Panc1 (cell line): ENCODE measurements around the gene WDR64. TPM values are rescaled to one million over a fixed set of nuclear protein-coding genes. Genes with fewer than 3 reads are reported as not detected.

Source experiments
- ATAC-seq: fragments of 200-7000 bp; cut with Tn5 transposase; 2 replicates; pipeline ENCODE4 v1.9.1; 2020; ENCODE audit warnings: mild to moderate bottlenecking, moderate library complexity
- BruUV-seq: library from RNA; stranded (reverse); fragments of 400-500 nt; replicated peaks from 2 replicates; lab custom pipeline; 2021; lab: Mats Ljungman, UMichigan
- CTCF ChIA-PET: fragments of 300-600 bp; sonication (Branson Sonifier 250); formaldehyde crosslinking; loops from one replicate; lab custom pipeline; 2022; ENCODE audit warnings: antibody characterized with exemption; lab: Charles Lee
- POLR2A ChIA-PET: fragments of 300-600 bp; sonication (Branson Sonifier 250); formaldehyde crosslinking; loops from one replicate; lab custom pipeline; 2022; ENCODE audit warnings: antibody characterized with exemption; lab: Charles Lee
- DNase-seq: peaks from one replicate; pipeline ENCODE4 v3.0.0-alpha.2; 2010; ENCODE audit warnings: low read depth, low spot score
- H3K27ac ChIP-seq: 2 replicates; pipeline ENCODE4 v1.5.1; 2011; ENCODE audit warnings: mild to moderate bottlenecking, low read length, inconsistent platforms
- H3K27me3 ChIP-seq: fragments of 200-500 bp; sonication (Bioruptor generic); 2 replicates; pipeline ENCODE4 v1.6.0; 2014; ENCODE audit warnings: low read length, inconsistent platforms; ENCODE audit not compliant: control insufficient read depth, insufficient read depth
- H3K36me3 ChIP-seq: fragments of 200-500 bp; sonication (Bioruptor generic); 2 replicates; pipeline ENCODE4 v1.5.1; 2014; ENCODE audit warnings: inconsistent platforms, mild to moderate bottlenecking, low read length, moderate library complexity; ENCODE audit not compliant: control insufficient read depth, insufficient read depth
- H3K4me1 ChIP-seq: 2 replicates; pipeline ENCODE4 v1.5.1; 2011; ENCODE audit warnings: inconsistent platforms, mild to moderate bottlenecking, low read length, moderate library complexity; ENCODE audit not compliant: control insufficient read depth, insufficient read depth
- H3K4me3 ChIP-seq, 2 experiments: 2 replicates each; pipeline ENCODE4 v1.5.1; 2011 to 2012; ENCODE audit warnings: low read depth in 2 of 2, low read length in 2 of 2, mild to moderate bottlenecking in 2 of 2, inconsistent platforms in 1 of 2, moderate library complexity in 1 of 2
- H3K9me3 ChIP-seq: fragments of 200-500 bp; sonication (Bioruptor generic); 2 replicates; pipeline ENCODE4 v1.5.1; 2014; ENCODE audit warnings: low read depth, mild to moderate bottlenecking, inconsistent platforms, low read length, moderate library complexity; ENCODE audit not compliant: control insufficient read depth, insufficient read depth
- POLR2AphosphoS5 ChIP-seq: IDR thresholded peaks from 2 replicates; pipeline ENCODE4 v1.6.1; 2012; ENCODE audit warnings: mild to moderate bottlenecking, low read depth, low read length, moderate library complexity
- SIN3A ChIP-seq: IDR thresholded peaks from 2 replicates; pipeline ENCODE4 v1.6.1; 2012; ENCODE audit warnings: low read depth, mild to moderate bottlenecking, low read length, moderate library complexity, borderline replicate concordance; ENCODE audit not compliant: insufficient read depth
- TCF7L2 ChIP-seq: IDR thresholded peaks from 2 replicates; pipeline ENCODE4 v1.6.1; 2011; ENCODE audit warnings: mild to moderate bottlenecking, low read depth, low read length, inconsistent platforms
- in situ Hi-C: cut with HindIII; loops from 2 replicates; pipeline ENCODE4 v1.10.0; 2016; ENCODE audit warnings: low sequenced_read_pairs, low pct_unique_long_range_greater_than_20kb
- intact Hi-C: fragments of 100-400 bp; cut with micrococcal nuclease; formaldehyde crosslinking; loops from one replicate; pipeline ENCODE4 v1.10.0; 2022; ENCODE audit not compliant: unreplicated experiment
- total RNA-seq: library from RNA; stranded (reverse); gene quantifications from one replicate; pipeline ENCODE4 v1.2.1, GENCODE V29; 2021; ENCODE audit not compliant: unreplicated experiment
- TF ChIP-seq, protein P1 (sequence below), 2 experiments: IDR thresholded peaks; 2 replicates each; pipeline ENCODE4 v1.6.1; 2011 to 2012; ENCODE audit warnings: low read depth in 2 of 2, control low read depth in 1 of 2, low read length in 1 of 2, mild to moderate bottlenecking in 1 of 2, moderate library complexity in 1 of 2; ENCODE audit not compliant: insufficient read depth in 1 of 2
- TF ChIP-seq, protein P2 (sequence below): fragments of 450-650 bp; IDR thresholded peaks from 2 replicates; pipeline ENCODE4 v1.5.1; 2017; ENCODE audit warnings: mild to moderate bottlenecking

WDR64 gene
- total RNA-seq, 1 experiment from 2014 or later: not detected

- Histone ChIP-seq H3K27ac (no peak overlapping the region), H3K36me3 (no peaks in the 10 kb centered on the region), H3K9me3 (no peaks in the 10 kb centered on the region), H3K4me3 (no peak overlapping the region), H3K4me1 (no peaks in the 10 kb centered on the region), H3K27me3 (no peaks in the 10 kb centered on the region)
- TF ChIP-seq POLR2AphosphoS5 (no peak), TCF7L2 (no peak), SIN3A (no peak)
- TF ChIP-seq, protein P1, sequence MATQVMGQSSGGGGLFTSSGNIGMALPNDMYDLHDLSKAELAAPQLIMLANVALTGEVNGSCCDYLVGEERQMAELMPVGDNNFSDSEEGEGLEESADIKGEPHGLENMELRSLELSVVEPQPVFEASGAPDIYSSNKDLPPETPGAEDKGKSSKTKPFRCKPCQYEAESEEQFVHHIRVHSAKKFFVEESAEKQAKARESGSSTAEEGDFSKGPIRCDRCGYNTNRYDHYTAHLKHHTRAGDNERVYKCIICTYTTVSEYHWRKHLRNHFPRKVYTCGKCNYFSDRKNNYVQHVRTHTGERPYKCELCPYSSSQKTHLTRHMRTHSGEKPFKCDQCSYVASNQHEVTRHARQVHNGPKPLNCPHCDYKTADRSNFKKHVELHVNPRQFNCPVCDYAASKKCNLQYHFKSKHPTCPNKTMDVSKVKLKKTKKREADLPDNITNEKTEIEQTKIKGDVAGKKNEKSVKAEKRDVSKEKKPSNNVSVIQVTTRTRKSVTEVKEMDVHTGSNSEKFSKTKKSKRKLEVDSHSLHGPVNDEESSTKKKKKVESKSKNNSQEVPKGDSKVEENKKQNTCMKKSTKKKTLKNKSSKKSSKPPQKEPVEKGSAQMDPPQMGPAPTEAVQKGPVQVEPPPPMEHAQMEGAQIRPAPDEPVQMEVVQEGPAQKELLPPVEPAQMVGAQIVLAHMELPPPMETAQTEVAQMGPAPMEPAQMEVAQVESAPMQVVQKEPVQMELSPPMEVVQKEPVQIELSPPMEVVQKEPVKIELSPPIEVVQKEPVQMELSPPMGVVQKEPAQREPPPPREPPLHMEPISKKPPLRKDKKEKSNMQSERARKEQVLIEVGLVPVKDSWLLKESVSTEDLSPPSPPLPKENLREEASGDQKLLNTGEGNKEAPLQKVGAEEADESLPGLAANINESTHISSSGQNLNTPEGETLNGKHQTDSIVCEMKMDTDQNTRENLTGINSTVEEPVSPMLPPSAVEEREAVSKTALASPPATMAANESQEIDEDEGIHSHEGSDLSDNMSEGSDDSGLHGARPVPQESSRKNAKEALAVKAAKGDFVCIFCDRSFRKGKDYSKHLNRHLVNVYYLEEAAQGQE (IDR thresholded peaks at IDR 0.05; ENCODE audit: insufficient read depth in 1 of 2, low read depth in 2 of 2, low read length in 1 of 2): no peak
- TF ChIP-seq, protein P2, sequence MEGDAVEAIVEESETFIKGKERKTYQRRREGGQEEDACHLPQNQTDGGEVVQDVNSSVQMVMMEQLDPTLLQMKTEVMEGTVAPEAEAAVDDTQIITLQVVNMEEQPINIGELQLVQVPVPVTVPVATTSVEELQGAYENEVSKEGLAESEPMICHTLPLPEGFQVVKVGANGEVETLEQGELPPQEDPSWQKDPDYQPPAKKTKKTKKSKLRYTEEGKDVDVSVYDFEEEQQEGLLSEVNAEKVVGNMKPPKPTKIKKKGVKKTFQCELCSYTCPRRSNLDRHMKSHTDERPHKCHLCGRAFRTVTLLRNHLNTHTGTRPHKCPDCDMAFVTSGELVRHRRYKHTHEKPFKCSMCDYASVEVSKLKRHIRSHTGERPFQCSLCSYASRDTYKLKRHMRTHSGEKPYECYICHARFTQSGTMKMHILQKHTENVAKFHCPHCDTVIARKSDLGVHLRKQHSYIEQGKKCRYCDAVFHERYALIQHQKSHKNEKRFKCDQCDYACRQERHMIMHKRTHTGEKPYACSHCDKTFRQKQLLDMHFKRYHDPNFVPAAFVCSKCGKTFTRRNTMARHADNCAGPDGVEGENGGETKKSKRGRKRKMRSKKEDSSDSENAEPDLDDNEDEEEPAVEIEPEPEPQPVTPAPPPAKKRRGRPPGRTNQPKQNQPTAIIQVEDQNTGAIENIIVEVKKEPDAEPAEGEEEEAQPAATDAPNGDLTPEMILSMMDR: no peak
- CTCF ChIA-PET: no interaction called here
- POLR2A ChIA-PET: interaction anchor here (0.7 kb wide), 1 partner anchor 9 kb away, joined by 3 read pairs; no protein-coding TSS in a partner anchor
- DNase-seq (no peak), ATAC-seq (no peak)
- in situ Hi-C loops (no loop called here), intact Hi-C loops (no loop called here)
- no TSS peak for BruUV-seq
Measured at GRCh38 chr1:241751524-241751923, 99.4 kb downstream of the WDR64 start.

- no peaks in the 10 kb centered on the region for H3K36me3 ChIP-seq
- in situ Hi-C loops (no loop called here), intact Hi-C loops (no loop called here)
- no peaks in the 10 kb centered on the region for H3K4me1 ChIP-seq
- ATAC-seq (no peak), DNase-seq (no peak)
- POLR2A ChIA-PET: no interaction called here
- CTCF ChIA-PET: no interaction called here
- no TSS peak for BruUV-seq
- no peaks in the 10 kb centered on the region for H3K27me3 ChIP-seq
- no peaks in the 10 kb centered on the region for H3K9me3 ChIP-seq
- TF ChIP-seq SIN3A: no peak
- TF ChIP-seq, protein P2: no peak
- no peak for TF ChIP-seq TCF7L2
- TF ChIP-seq, protein P1 (IDR thresholded peaks at IDR 0.05; ENCODE audit: insufficient read depth in 1 of 2, low read depth in 2 of 2, low read length in 1 of 2): no peak
- TF ChIP-seq POLR2AphosphoS5: no peak
- no peak overlapping the region for H3K4me3 ChIP-seq
- H3K27ac ChIP-seq: no peak overlapping the region
Measured at GRCh38 chr1:241762713-241763339, 110.7 kb downstream of the WDR64 start.
